NOMO-1 treated with DMSO at 0.1 percent for 48 hours (cell line): ENCODE data around the gene UQCRFS1.
"Not testable (repeated sequence)": the region's sequence is repeated elsewhere in the genome, so short reads cannot be mapped to it uniquely, and the experiment has no call there.

Experiments used
- DNase-seq: peaks from one replicate; lab custom pipeline; 2025; ENCODE audit not compliant: unreplicated experiment; lab: John Stamatoyannopoulos, UW

UQCRFS1 gene

GRCh38 chr19:29215322-29215845 is 2.4 kb upstream of the UQCRFS1 start:
- no peak for DNase-seq

DNA sequence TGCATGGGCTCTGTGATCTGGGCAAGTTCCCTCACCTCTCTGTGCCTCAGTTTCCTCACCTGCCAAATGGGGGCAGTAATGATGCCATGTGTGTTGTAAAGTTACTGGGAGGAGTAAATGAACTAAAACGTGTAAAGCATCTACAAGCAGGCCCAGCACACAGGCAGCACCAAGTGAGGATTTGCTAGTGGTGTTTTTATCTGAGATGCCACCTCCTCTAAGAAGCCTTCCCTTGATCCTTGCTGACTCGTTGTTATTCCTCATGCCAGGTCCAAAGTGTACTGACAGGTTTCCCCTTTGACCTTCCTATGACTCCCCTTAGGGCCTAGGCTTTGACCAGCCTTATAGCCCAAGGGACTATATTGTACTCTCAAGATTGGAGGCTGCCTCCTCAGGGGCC is 1.5 kb upstream of the UQCRFS1 start:
- DNase-seq = no peak

DNA sequence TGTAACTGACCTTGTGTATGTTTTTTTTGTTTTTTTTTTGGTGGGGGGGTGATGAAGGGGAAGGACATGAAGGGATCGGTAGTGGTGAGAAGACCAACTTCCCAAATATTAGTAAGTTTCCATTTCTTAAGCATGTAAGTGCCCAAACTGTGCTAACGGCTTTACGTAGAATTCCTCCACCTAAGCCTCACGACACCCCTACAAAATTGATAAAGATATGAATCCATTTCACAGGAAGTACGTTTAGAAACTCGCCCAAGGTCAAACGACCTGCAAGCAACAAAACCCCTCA is 649 bp downstream of the UQCRFS1 start:
- DNase-seq = no peak

GRCh38 chr19:29211562-29212355 is 1.2 kb downstream of the UQCRFS1 start:
- DNase-seq = peak; percentile 3

- not testable (repeated sequence) for DNase-seq
Measured at GRCh38 chr19:29211041-29211440, 1.9 kb downstream of the UQCRFS1 start.

DNA sequence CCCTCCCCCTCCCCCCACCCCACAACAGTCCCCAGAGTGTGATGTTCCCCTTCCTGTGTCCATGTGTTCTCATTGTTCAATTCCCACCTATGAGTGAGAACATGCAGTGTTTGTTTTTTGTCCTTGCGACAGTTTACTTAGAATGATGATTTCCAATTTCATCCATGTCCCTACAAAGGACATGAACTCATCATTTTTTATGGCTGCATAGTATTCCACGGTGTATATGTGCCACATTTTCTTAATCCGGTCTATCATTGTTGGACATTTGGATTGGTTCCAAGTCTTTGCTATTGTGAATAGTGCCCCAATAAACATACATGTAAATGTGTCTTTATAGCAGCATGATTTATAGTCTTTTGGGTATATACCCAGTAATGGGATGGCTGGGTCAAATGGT is 2.4 kb downstream of the UQCRFS1 start:
- DNase-seq = not testable (repeated sequence)

DNA sequence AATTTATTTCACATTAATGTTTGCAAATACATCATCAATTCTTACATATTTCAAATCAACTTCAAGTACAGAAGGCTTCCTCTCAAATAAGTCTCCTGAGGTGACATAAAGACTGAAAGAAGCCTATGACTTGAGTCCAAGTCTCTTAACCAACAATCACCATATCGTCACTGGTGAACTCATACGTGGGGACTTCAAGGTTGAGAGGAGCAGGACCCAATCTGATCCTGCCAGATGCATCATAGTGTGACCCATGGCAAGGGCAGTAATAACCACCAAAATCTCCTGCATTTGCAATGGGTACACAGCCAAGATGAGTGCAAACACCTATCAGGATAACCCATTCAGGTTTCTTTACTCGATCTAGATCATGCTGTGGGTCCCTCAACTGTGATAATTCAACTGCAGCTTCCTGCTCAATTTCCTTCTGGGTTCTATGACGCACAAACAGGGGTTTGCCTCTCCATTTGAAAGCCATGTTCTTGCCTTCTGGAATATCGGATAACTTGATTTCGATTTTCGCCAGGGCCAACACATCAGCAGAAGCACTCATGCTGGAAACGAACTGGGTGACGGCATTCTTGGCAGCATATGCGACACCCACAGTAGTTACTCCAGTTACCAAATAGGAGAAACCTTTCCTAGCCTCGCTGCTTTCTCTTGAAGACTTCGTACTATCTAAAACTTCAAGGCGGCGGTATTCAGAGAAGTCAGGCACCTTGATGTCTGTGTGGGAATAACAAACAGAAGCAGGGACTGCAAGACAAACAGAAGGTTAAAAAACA is 5.4 kb downstream of the UQCRFS1 start:
- DNase-seq = not testable (repeated sequence)

- DNase-seq = no peak
Measured at GRCh38 chr19:29206453-29206852, 6.5 kb downstream of the UQCRFS1 start.

GRCh38 chr19:29202281-29202680 is 10.7 kb downstream of the UQCRFS1 start:
- no peak for DNase-seq

DNA sequence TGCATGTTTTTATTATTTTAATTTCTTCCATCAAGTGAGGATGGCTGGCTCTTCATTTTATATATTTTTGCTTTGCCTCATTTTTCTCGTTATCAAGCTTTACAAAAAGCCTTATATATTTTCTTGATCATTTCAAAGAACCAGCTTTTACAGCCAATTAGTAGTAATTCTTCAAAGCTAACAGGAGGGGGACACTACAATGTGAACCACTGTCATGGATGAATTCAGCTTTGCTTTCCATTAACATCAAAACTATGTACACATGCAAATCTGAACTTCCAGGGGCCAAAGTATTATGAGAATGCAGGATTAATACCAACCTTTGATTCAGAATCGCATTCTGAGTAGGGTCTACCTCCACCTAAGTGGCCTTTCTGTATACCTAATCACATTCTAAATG is 11.1 kb downstream of the UQCRFS1 start:
- DNase-seq = no peak

- no peak for DNase-seq
Measured at GRCh38 chr19:29194658-29195057, 18.3 kb downstream of the UQCRFS1 start.

DNA sequence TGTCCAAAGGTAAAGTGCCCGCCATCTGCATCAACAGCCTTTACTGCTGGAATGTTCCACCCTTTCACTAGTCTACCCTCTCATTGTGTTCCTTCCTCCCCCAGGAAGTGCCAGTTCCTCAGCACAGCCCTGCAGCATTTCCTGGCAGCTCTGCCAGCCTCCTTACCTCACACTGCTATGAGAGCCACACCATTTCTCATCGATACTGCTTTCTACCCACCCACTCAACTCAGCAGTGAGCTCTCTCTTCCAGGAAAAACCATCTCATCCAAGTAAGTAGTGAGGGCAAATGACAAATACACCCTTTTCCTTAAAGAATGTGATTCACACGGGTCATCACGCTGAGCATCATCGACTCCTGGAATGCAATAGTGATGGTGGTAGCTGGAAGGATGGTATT is 19.8 kb downstream of the UQCRFS1 start:
- DNase-seq = no peak

- no peak for DNase-seq
Measured at GRCh38 chr19:29191005-29191404, 21.9 kb downstream of the UQCRFS1 start.

DNA sequence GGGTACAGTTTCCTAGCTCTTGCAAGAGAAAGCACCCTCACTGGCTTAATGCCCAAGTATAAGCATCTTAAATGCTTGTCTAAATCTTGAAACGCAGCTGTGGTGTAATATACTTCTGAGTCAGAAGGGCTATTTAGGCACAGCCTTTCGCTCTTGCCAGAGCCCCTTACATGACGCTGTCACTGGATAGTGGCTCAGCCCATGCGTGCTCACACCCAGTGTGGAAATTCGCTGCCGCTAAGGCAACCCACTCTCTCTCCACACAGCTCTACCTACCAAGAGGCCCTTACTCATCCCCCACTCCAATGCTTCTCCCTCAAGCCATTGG is 24.0 kb downstream of the UQCRFS1 start:
- no peak for DNase-seq

DNA sequence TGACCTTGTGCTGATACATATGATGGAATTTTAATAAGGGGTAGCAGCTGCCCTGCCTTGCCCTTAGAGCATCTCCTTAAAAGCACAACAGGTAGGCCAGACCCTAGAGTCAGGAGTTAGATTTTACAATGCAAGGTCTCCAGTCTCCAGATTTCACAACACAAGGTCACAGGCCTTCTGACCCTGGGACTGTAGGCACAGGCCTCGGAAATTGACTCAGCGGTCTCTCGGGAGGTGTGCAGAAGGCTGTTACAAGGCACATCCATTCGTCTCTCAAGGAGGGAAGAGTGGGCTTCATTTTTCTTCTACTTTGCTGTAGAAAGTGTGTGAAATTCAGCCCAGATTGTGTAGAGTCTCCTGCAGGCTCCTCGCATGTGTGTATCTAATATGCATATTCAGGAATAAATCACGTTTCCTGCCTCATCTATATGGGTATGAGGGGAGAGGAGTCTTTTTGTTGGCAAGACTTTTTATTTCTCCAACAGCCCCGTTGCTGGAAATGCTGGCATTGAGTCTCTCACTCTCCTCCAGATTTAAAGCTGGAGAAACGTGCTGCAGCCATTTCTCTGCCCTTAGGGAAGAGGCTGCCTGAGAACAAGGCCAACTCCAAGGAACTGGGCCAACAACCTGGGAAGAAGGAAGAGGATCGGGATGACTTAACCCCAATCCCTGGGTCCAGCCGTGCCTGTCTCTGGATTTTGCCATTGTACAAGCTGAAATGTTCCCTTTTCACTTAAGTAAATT is 24.5 kb downstream of the UQCRFS1 start:
- DNase-seq = no peak

- no peak for DNase-seq
Measured at GRCh38 chr19:29187676-29188075, 25.3 kb downstream of the UQCRFS1 start.

DNA sequence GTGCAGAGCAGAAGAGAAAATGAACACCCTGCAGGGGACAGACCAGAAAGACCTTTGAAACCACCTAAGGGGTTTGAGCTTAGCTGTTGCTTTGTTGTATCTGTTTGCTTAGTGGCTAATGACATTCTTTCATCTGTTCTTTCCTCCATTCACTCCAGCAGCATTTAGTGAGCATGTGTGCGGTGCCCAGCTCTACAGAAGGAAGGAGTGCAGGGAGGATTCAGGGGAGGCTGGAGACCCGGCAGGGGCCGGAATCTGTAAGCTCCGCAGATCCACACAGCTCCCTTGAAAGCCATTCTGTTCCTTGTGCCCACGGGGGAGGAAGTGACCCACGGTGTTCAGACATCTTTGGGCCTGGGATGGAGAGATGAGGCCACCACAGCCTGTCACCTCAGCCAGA is 27.5 kb downstream of the UQCRFS1 start:
- DNase-seq = no peak

DNA sequence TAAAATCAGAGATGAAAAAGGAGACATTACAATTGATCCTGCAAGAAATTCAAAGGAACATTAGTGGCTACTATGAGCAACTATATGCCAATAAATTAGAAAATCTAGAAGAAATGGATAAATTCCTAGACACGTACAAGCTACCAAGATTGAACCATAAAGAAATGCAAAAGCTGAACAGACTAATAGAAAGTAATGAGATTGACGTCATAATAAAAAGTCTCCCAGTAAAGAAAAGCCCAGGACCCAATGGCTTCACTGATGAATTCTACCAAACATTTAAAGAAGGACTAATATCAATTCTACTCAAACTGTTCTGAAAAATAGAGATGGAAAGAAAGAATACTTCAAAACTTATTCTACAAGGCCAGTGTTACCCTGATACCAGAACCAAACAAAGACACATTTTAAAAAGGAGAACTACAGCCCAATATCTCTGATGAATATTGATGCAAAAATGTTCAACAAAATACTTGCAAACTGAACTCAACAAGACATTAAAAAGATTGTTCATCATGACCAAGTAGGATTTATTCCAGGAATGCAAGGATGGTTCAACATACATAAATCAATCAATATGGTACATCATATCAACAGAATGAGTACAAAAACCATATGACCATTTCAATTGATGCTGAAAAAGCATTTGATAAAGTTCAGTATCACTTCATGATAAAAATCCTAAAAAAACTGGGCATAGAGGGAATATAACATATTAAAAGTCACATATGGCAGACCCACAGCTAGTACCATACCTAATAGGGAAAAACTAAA is 35.8 kb downstream of the UQCRFS1 start:
- DNase-seq = no peak

- no peak for DNase-seq
Measured at GRCh38 chr19:29173896-29174295, 39.1 kb downstream of the UQCRFS1 start.

- DNase-seq = peak; percentile 78
Measured at GRCh38 chr19:29172302-29172701, 40.6 kb downstream of the UQCRFS1 start.

- DNase-seq = no peak
Measured at GRCh38 chr19:29171525-29171924, 41.4 kb downstream of the UQCRFS1 start.
